Right lobe of liver (tissue), 4 donors: ENCODE data around the gene EIPR1.

Experiments used
- CTCF ChIP-seq, 4 donors: fragments of 200-600 bp in 3 of 4; fragments of 450-650 bp in 1 of 4; IDR thresholded peaks; one replicate each; pipeline versions ENCODE4 v1.5.1 to v1.8.0; 2016 to 2022; ENCODE audit warnings: antibody characterized with exemption in 4 of 4, mild to moderate bottlenecking in 2 of 4
- POLR2A ChIP-seq: fragments of 450-650 bp; IDR thresholded peaks from one replicate; pipeline ENCODE4 v1.6.1; 2017; ENCODE audit warnings: antibody characterized with exemption, mild to moderate bottlenecking
- donor health status: DM: no; HTN: no; CAD: no.
- donor health status: DM: no; HTN: no; CAD: no.
- donor health status: DM: no; HTN: yes; CAD: no.

GRCh38 chr2:3344897-3345296 lies 32.7 kb downstream of the EIPR1 start:
- TF ChIP-seq CTCF (IDR thresholded peaks at IDR 0.05), result no peak
- TF ChIP-seq POLR2A, result no peak
